Activated CD8-positive, alpha-beta memory T cell treated with anti-CD3 and anti-CD28 coated beads, Interleukin-2, amount 50 U/mL, for 24 hours (primary cell): ENCODE results near the gene FOXD4.
"Not testable (repeated sequence)": the region's sequence is repeated elsewhere in the genome, so short reads cannot be mapped to it uniquely, and the experiment has no call there.

Experiments
- DNase-seq: peaks from one replicate; pipeline ENCODE4 v3.0.0-alpha.2; 2020; ENCODE audit errors: extremely low read depth

The FOXD4 gene

DNA sequence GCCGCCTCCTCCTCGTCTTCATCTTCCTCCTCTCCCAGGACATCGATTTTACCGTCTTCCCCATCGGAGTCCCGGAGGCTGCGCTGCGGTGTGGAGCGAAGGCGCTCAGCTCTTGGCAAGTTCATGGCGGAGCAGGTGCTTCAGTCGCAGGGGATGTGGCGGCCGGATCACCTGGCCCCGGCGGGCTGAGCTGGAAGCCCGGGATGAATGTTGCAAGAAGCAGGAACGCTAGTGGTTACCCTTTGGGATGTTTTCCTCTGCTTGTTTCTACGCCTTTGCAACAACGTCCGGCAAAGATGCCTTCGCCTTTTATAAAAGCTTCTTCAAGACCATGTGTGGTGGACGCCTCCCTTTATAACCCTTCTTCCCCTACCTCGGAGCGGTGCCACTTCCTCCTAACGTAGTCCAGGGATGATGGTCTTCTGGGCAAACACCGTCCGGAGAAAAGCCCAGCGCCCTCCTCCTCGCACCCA lies at the start of gene FOXD4:
TSS of gene FOXD4 (minus strand) at position 423 of the 473 bp plus-strand sequence. CDS start at position 125, 298 bp downstream.
- not testable (repeated sequence) for DNase-seq

DNA sequence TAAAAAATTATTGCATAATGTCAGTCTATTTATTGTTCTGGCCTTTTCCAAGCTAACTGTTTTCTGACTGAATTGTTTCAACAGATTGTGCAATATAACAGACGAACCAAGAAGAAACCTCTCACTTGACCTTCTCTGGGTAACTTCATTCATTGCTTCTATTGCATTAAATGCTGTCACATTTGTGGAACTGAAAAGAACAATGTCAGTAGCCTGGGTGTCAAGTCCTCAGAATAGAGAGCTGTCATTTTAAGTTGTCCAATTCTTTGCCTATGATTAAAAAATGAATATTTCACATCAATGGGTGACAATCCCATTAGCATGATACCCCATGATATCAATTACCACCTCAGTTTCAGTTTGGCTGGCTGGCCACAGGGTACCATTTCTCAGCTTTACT lies 41.7 kb upstream of the FOXD4 start:
- not testable (repeated sequence) for DNase-seq

DNA sequence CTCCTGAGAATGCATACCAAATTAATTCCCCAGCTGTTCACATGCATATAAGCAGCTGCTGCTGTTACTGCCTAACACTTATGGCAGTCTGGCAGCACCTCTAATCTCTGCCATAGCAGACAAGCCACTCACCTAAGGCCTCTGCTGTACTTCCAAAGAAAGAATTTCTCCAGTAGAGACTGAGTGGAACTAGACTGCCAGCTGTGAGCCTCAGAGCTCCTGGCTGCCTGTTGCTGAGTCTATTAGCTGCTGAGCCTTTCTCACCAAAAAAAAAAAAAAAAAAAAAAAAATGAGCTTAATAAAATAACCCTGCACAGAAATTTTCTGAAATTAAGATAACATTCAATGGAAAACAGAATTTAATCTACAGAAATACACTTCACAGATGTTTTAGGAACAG lies 33.0 kb upstream of the FOXD4 start:
- DNase-seq = not testable (repeated sequence)

DNA sequence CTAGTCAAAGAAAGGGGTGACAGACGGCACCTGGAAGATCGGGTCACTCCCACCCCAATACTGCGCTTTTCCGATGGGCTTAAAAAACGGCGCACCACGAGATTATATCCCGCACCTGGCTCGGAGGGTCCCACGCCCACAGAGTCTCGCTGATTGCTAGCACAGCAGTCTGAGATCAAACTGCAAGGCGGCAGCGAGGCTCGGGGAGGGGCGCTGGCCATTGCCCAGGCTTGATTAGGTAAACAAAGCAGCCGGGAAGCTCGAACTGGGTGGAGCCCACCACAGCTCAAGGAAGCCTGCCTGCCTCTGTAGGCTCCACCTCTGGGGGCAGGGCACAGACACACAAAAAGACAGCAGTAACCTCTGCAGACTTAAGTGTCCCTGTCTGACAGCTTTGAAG lies 21.7 kb upstream of the FOXD4 start:
- not testable (repeated sequence) for DNase-seq

DNA sequence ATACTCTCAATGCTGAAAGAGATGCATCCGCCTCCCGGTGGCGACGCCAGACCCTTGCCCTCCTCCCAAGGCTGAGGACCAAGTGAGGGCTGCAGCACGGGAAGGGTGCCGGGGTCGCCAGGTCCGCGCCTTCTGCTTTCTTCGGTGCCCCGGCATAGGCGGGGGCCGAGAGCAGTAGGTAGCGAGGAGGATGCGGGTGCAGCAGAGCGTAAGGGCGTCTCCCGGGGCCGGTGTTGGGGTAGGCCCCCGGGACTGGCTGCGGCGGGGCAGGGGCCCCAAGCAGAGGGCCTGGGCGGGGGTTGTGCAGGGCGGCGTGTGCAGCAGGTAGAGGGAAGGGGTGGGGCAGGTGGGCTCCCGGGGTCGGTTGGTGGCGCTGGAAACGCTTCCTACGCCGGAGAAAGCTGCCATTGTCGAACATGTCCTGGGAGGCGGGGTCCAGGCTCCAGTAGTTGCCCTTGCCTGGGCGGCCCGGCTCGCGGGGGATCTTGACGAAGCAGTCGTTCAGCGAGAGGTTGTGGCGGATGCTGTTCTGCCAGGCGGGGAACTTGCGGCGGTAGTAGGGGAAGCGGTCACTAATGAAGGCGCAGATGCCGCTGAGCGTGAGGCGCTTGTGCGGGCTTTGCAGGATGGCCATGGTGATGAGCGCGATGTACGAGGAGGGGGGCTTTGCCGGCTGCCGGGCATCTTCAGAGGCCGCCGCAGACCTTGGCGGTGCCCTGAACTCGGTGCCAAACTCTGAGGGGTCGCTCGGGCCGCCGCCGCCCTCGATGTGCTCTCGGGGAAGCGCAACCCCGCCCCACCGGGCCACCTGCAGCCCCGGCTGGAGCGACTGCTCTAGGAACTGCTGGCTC lies 848 bp downstream of the FOXD4 start:
- not testable (repeated sequence) for DNase-seq

DNA sequence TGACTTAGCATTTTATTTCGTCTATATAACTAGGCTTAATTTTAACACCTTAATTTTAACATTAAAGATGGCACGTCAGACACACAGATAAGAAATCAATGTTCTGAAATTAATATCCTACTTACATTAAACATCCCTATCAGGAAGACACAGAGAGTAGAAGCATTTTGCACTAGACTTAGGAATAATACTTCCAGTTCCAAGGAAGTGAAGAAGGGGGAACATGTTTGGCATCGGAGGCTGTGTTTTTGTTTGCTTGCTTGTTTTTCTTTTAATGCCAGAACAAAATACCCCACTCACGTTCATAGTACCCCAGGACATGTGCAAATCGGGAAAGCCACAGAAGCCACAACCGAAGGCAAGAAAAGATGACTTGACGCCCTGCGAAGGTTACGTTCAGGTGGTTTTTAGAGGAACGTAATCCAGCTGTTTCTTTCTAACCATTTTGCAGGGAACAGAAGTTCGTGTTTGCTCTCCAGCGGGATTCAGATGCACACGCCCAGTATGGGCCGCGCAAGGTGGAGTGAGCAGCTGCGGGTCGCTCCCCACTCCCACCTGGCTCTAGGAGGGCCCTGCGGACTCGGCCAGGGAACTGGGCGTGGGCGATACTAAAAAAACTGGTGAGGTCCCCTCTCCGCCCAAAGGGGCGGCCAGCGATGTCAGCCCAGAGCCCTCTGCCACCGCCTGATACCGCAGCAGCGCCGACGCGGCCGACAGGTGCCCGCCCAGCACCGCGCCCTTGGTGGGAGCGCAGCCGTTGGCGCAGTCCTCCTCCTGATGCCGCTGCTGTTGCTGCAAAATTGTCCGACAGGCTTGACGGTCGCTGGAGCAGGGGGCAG lies 1.8 kb downstream of the FOXD4 start:
- not testable (repeated sequence) for DNase-seq

DNA sequence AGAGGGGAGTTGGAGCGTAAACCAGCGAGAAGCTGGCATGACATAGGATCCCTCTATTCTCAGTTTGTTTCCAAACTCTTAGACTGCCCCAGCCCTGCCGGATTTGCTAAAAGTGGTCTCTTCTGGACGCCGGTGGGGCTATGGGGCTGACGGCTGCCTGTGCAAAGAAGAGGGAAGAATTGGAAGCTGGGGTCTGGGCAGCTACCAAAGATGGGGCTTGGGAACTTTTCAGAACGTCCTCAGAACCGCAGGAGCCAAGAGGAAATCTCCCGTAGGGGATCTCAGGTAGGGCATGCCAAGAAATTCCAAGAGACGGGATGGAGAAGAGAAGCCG lies 3.1 kb downstream of the FOXD4 start:
- not testable (repeated sequence) for DNase-seq

DNA sequence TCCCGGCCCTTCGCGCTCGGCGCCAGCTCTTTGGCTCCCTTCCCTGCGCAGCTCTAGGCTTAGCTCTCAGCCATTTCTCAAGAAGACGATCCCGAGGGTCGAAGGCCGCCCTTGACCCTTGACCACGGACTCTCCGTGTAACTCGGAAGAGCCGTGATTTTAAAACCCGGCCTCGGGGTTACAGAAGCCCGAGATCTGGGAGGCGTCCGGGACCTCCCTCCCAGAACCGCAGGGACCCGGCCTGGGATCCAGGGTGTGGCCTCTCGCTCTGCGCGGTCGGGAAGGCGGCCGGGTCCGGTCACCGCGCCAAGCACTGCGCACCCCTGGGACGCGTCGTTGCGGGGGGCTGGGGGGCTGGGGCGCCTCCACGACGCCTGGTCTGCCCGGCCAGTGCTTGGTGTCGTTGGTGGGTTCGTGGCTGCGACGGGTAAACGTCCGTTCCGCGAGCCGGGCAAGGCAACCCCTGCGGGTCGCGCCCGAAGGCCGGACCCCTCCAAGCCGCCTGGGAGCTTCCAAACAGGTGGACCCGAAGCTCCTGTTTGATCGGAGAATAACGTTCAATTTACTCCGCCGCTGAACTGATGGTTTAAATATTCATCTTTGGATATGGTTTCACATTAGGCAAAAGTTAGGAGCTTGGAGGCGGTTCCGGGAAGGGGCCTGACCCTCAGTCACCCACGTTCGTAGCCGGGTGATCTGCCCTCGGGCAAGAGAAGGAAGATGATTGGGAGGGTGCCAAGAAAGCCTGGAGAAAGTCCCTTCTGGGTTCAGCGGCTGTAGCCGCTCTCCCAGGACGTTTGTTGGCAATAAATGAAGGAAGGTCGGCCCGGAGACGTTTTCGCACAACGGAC lies 3.7 kb downstream of the FOXD4 start:
- DNase-seq = not testable (repeated sequence)

DNA sequence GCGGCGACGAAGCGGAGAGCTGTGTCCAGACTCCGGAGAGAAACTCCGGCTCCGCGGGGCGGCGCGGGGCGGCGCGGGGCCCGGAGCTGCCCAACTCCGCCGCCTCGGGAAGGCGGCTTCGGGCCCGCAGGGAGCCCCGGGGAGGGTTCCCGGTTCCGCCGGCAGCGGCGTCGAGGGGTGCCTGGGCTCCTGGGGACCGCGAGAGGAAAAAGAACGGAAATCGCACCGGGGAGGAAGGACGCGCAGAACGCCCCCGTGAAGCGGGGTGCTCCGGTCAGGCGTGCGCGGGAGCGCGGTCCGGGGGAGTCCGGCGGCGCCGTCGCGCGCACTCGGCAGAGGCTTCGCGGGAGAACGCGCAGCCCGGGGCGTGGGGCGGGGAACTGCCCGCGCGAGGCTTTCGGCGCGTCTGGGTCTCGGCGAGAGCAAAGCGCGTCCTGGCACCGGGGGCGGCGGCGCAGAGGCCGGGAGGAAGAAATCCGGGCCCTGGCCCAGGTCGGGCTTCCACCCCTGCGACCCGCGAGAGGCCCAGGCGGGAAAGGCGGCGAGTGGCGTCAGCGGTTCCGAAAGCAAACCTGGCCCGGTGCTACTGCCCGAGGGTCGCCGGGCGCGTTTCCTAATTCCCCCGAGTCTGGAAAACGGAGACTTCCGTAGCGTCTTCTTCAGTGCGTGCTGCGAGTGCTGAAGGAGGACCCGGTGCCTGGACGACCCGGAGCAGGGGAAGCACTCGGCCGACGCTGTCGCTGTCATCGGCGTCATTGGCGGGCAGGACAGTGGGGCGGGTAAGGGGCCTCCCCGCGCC lies 4.5 kb downstream of the FOXD4 start:
- not testable (repeated sequence) for DNase-seq

DNA sequence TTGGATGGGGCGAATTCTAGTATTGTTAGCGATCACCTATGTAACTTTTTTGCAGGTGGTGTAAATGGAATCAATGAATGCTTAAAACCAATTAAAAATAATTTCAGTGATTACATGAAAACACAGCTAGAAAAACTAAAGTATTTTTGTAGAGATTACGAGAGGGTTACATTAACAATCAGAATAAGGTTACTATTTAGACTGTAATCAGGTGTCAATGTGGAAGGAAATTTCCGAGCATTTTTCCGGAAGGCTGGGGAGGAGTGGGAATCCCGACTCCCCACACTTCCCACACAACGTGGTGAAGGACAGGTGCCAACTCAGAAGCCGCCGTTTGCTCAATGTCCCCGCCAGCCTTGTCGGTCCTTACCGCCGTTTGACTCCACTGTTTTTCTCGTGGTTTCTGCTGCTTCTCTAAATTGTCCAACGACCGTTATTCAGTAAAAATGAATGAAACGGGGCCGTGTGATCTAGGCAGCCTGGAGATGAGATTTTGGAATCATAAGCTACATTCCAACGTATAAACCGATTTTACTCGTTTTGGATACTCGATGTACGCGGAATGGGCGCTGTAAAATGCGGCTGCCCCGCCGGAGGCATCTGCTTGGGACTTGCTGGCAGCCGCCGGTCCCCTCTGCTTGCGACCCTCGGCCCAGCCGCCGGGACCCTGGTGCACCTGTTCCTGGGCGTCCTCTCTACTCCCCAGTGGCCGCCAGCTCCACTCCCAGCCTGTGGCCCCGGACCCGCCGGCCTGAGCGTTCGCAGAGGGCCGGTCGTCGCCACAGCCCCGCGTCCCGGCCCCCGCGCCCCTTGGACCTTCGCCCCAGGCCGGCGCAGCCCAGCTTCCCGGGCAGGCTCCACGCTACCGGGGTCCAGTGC lies 5.4 kb downstream of the FOXD4 start:
- not testable (repeated sequence) for DNase-seq

DNA sequence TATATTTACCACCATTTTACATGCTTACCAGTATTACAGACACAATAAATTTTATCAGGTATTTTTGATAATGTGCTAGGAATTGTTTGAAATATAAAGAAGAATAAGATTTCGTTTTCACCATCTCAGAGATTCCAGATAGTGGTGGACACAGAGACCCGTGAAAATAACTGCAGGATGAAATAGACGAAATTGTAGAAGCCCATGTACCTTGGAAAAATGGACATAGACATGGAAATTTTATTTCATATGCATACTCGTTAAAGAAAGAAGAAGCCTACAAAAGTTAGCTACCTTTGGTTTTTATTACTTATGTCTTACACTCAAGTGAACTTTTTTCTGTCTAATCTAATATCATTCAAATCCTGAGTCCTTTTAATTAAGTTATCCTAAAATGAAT lies 7.5 kb downstream of the FOXD4 start:
- DNase-seq = not testable (repeated sequence)

DNA sequence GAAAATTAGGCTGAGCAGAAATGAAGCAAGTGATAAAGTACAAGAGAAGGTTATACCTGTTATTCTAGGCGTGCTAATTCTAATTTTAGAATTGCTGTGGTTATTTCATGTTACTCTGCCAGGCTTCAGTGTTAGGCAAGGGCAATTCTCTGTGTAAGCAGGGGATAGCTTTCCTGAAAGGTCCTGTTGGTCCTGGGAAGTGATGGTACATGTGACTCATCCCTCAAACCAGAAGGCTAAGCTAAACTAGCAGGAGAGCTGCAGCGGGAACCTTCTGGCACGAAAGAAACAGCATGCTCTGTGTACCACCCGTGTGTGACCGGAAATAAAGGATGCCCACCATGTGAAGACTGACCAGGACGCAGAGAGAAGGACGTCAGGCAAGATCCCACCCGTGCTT lies 8.7 kb downstream of the FOXD4 start:
- DNase-seq = not testable (repeated sequence)

DNA sequence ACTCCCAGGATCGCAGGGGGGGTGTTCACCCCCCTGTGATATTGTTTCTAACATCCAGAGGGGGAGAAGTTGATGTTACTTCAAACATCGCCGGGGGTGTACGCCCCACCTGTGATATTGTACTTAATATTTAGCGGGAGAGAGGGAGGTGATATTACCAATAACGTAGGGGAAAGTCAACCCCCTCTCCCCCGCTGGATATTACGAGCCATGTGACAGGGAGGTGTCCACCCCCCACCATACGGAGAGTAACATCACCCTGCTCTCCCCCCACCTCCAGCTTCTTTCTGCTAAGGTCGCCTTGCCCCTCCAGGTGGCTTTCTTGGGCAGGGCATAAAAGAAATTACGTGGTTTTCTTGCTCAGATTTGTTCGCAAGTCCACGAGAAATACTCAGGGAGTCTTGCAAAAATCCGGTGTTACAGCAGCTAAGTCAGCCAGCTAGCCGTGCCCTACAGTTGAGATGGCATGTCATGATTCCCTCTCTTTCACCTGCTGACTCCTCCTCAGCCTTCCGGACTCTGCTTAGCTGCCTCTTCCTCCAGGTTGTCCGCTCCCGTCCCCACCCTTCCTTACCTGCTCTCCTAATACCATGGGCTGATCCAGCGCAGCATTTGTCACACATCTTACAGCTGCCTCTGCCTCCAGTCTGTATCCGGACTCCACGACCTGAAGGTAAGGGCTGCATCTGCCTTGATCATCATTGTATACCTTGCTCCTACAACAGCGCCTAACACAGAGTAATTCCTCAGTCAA lies 9.3 kb downstream of the FOXD4 start:
- DNase-seq = not testable (repeated sequence)

DNA sequence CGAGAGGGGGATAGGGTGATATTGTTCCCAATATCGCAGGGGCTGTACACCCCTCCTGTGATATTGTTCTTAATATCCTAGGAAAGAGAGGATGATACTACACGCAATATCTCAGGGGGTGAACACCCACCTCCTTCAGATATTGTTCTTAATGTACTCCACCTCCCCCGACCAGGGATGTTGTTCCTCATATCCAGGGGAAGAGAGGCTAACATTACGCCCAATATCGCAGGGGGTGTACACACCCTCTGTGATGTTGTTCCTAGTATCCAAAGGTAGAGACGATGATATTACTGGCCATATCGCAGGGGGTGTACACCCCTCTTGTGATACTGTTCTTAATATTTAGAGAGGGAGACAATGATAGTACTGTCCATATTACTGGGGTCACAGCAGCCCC lies 12.2 kb downstream of the FOXD4 start:
- not testable (repeated sequence) for DNase-seq

DNA sequence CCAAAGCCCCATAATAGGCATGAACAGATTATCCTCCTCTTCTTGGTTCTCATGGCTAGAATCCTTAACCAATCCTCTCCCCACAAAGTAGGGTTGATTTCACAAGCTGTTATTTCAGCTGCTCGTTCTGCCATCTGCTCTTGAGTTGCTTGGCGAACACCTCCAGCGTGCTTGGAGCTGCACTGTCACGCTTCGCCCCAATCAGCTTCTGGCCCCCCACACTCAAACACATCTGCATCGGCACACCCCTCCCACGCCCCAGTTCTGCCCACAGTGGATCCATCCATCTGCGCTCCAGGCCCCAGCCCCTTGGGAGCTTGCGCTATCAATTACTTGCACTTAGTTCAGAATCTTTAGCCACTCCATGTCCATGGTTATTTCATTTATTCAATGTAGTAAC lies 17.8 kb downstream of the FOXD4 start:
- DNase-seq = not testable (repeated sequence)

DNA sequence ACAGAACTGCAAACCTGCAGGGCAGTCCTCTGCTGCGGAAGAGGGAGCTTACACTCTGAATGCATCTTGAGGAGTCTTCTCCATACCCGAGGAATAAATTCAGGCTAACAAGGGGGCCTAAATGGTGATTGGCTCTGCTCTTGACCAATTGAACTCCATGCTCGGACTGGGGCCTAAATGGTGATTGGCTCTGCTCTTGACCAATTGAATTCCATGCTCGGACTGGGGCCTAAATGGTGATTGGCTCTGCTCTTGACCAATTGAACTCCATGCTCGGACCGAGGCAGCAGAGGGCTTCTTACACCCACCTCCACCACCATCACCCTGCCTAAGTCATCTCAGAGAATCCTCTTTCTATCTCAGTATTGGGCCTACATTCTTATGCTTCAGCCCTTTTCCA lies 18.4 kb downstream of the FOXD4 start:
- DNase-seq = not testable (repeated sequence)

DNA sequence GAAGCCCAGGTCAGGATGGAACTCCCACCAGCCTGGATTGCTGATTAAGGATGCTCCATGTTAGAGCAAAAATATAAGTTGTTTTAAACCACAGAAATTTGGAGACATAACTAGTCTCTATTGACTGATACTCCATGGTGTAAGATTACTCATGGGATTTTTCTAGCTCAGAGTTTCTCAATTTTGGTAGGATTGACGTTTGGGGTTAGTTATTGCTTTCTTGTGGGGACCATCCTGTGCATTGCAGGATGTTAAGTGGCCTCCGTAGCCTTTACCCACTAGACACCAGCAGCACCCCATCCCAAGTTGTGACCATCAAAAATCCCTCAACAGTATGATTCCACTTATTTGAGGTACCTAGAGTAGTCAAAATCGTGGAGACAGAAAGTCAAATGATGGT lies 19.4 kb downstream of the FOXD4 start:
- DNase-seq = not testable (repeated sequence)

DNA sequence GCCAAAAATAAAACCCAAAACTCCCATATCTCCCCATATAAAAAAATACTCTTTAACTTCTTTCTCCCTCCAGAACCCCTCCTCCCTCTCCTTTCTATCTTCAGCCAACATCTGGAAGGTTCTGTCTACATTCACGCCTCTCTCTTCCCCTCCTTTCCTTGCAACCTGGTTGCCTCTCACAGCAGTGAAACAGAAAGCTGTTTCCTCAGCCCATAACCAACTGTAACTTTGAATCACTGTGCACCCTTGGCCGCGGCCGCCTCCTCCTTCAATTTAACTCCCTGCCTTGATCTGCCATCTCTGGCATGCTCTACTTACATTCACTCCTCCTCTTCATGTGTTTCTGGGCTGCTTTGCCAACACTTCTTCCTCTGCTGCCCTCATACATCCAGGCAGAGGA lies 23.2 kb downstream of the FOXD4 start:
- not testable (repeated sequence) for DNase-seq

DNA sequence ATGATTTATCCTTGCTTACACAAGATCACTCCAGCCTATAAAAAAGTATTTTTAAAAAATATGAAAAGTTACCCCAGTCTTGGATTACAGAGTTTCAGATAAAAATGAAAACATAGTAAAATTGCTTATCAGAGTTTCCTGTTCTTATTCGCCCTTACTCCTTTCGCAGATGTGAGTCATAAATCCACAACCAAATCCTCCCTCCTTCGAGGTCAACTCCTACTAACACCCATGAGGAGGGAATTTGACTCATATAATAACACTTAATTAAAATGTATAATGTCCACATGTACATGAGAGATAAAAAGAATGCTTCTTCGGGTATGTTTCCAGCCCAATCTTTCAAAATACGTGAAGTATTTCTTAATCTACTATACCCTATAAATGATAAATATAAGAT lies 23.9 kb downstream of the FOXD4 start:
- DNase-seq = not testable (repeated sequence)
